GM12872 (cell line): ENCODE results near the gene MED13L.

Experiments used
- CTCF ChIP-seq: IDR thresholded peaks from 3 replicates; pipeline ENCODE4 v1.5.1; 2011; ENCODE audit warnings: low read depth, mild to moderate bottlenecking, low read length, moderate library complexity; ENCODE audit not compliant: insufficient read depth

MED13L gene

GRCh38 chr12:116145451-116145850 lies 132.0 kb downstream of the MED13L start:
- no peak for TF ChIP-seq CTCF

- TF ChIP-seq CTCF: no peak
Observed at GRCh38 chr12:116144384-116144783, 133.1 kb downstream of the MED13L start.

GRCh38 chr12:116143909-116144308 lies 133.6 kb downstream of the MED13L start:
- TF ChIP-seq CTCF: no peak

GRCh38 chr12:116142936-116143898 lies 134.3 kb downstream of the MED13L start:
- no peak for TF ChIP-seq CTCF

GRCh38 chr12:116141833-116142162 lies 135.7 kb downstream of the MED13L start:
- TF ChIP-seq CTCF: no peak

- TF ChIP-seq CTCF: no peak
Observed at GRCh38 chr12:116141110-116141832, 136.2 kb downstream of the MED13L start.

- TF ChIP-seq CTCF: no peak
Observed at GRCh38 chr12:116140529-116140928, 137.0 kb downstream of the MED13L start.
